GM18907 (cell line): ENCODE measurements around the gene PTPRU.
"Not testable (repeated sequence)": the region's sequence is repeated elsewhere in the genome, so short reads cannot be mapped to it uniquely, and the experiment has no call there.

ENCODE experiments used
- ATAC-seq: cut with Tn5 transposase; IDR thresholded peaks from one replicate; pipeline ENCODE4 v1.9.1; 2021; ENCODE audit warnings: mild to moderate bottlenecking, moderate library complexity; ENCODE audit not compliant: unreplicated experiment

Gene PTPRU

GRCh38 chr1:29285771-29286170 is 49.4 kb downstream of the PTPRU start:
- ATAC-seq, result no peak

- no peak for ATAC-seq
Observed at GRCh38 chr1:29286194-29286767, 50.0 kb downstream of the PTPRU start.

GRCh38 chr1:29289493-29289892 is 53.2 kb downstream of the PTPRU start:
- ATAC-seq, result no peak

- no peak for ATAC-seq
Observed at GRCh38 chr1:29290414-29290985, 54.2 kb downstream of the PTPRU start.

- no peak for ATAC-seq
Observed at GRCh38 chr1:29291756-29292155, 55.4 kb downstream of the PTPRU start.

- ATAC-seq, result no peak
Observed at GRCh38 chr1:29292344-29292743, 56.0 kb downstream of the PTPRU start.

- no peak for ATAC-seq
Observed at GRCh38 chr1:29297450-29297849, 61.1 kb downstream of the PTPRU start.

GRCh38 chr1:29298246-29298645 is 61.9 kb downstream of the PTPRU start:
- ATAC-seq, result no peak

GRCh38 chr1:29299446-29299845 is 63.1 kb downstream of the PTPRU start:
- no peak for ATAC-seq

- ATAC-seq, result not testable (repeated sequence)
Observed at GRCh38 chr1:29301732-29302131, 65.4 kb downstream of the PTPRU start.

GRCh38 chr1:29303201-29304024 is 67.1 kb downstream of the PTPRU start:
- ATAC-seq, result no peak

GRCh38 chr1:29304025-29304684 is 67.8 kb downstream of the PTPRU start:
- ATAC-seq, result no peak

- no peak for ATAC-seq
Observed at GRCh38 chr1:29305943-29306342, 69.6 kb downstream of the PTPRU start.

- ATAC-seq, result no peak
Observed at GRCh38 chr1:29306471-29307140, 70.3 kb downstream of the PTPRU start.

GRCh38 chr1:29309075-29309474 is 72.8 kb downstream of the PTPRU start:
- ATAC-seq, result no peak

GRCh38 chr1:29309621-29310020 is 73.3 kb downstream of the PTPRU start:
- ATAC-seq, result no peak

- ATAC-seq, result no peak
Observed at GRCh38 chr1:29310616-29311180, 74.4 kb downstream of the PTPRU start.

GRCh38 chr1:29311352-29312030 is 75.2 kb downstream of the PTPRU start:
- no peak for ATAC-seq

- no peak for ATAC-seq
Observed at GRCh38 chr1:29312469-29313461, 76.4 kb downstream of the PTPRU start.
